GM23338 (cell line): ENCODE results near the gene SEL1L3. TPM values are rescaled to one million over a fixed set of nuclear protein-coding genes. Genes with fewer than 3 reads are reported as not detected.

ENCODE experiments used
- ATAC-seq: fragments of 200-7000 bp; cut with Tn5 transposase; 3 replicates; pipeline ENCODE4 v1.9.1; 2020
- DNase-seq: peaks from one replicate; pipeline ENCODE4 v3.0.0-alpha.2; 2015; ENCODE audit warnings: low spot score
- H2AFZ ChIP-seq: fragments of 200-600 bp; sonication (generic); 2 replicates; pipeline ENCODE4 v1.8.0; 2016; ENCODE audit warnings: antibody characterized with exemption, mild to moderate bottlenecking, moderate library complexity
- H3F3A ChIP-seq: fragments of 200-600 bp; sonication (generic); replicated peaks from 2 replicates; pipeline ENCODE4 v1.8.0; 2017; ENCODE audit warnings: antibody characterized with exemption, mixed run types, low read depth
- H3K27ac ChIP-seq: fragments of 200-600 bp; sonication (generic); 2 replicates; pipeline ENCODE4 v1.6.1; 2016; ENCODE audit warnings: low read depth
- H3K27me3 ChIP-seq: fragments of 200-600 bp; sonication (generic); 2 replicates; pipeline ENCODE4 v1.8.0; 2016; ENCODE audit warnings: mild to moderate bottlenecking, mixed run types, moderate library complexity; ENCODE audit not compliant: insufficient read depth
- H3K36me3 ChIP-seq: fragments of 200-600 bp; sonication (generic); 2 replicates; pipeline ENCODE4 v1.8.0; 2016; ENCODE audit warnings: mild to moderate bottlenecking; ENCODE audit not compliant: insufficient read depth
- H3K4me1 ChIP-seq: fragments of 200-600 bp; sonication (generic); 2 replicates; pipeline ENCODE4 v1.8.0; 2016; ENCODE audit warnings: mild to moderate bottlenecking, moderate library complexity; ENCODE audit not compliant: insufficient read depth
- H3K4me2 ChIP-seq: fragments of 200-600 bp; sonication (generic); 2 replicates; pipeline ENCODE4 v1.7.1; 2017; ENCODE audit warnings: mixed run types
- H3K4me3 ChIP-seq: fragments of 200-600 bp; sonication (generic); 2 replicates; pipeline ENCODE4 v1.6.1; 2016; ENCODE audit warnings: mixed run types
- H3K79me2 ChIP-seq: fragments of 200-600 bp; sonication (generic); replicated peaks from 2 replicates; pipeline ENCODE4 v1.8.0; 2017; ENCODE audit warnings: mild to moderate bottlenecking; ENCODE audit not compliant: insufficient read depth
- H3K9me2 ChIP-seq: fragments of 200-600 bp; sonication (generic); 2 replicates; pipeline ENCODE4 v1.8.0; 2017; ENCODE audit not compliant: insufficient read depth
- H4K20me1 ChIP-seq: fragments of 200-600 bp; sonication (generic); replicated peaks from 2 replicates; pipeline ENCODE4 v1.8.0; 2017; ENCODE audit warnings: mild to moderate bottlenecking; ENCODE audit not compliant: insufficient read depth
- H3K27ac Mint-ChIP-seq: 2 replicates; pipeline ENCODE4 v1.8.0; 2020; ENCODE audit warnings: inconsistent platforms, mild to moderate bottlenecking, moderate library complexity, mixed read lengths
- H3K27me3 Mint-ChIP-seq: 3 replicates; pipeline ENCODE4 v1.8.0; 2022; ENCODE audit warnings: low read depth, mild to moderate bottlenecking, moderate library complexity, mixed read lengths, inconsistent platforms; ENCODE audit not compliant: insufficient read depth, poor library complexity
- H3K36me3 Mint-ChIP-seq: 3 replicates; pipeline ENCODE4 v1.8.0; 2021; ENCODE audit warnings: low read depth, mild to moderate bottlenecking, inconsistent platforms, moderate library complexity, mixed read lengths
- H3K4me1 Mint-ChIP-seq: 3 replicates; pipeline ENCODE4 v1.8.0; 2020; ENCODE audit warnings: mild to moderate bottlenecking, inconsistent platforms, mixed read lengths
- H3K4me3 Mint-ChIP-seq: 3 replicates; pipeline ENCODE4 v1.8.0; 2021; ENCODE audit warnings: moderate library complexity, mild to moderate bottlenecking, inconsistent platforms, mixed read lengths
- H3K9me3 Mint-ChIP-seq: 3 replicates; pipeline ENCODE4 v1.8.0; 2020; ENCODE audit warnings: moderate library complexity, mild to moderate bottlenecking, inconsistent platforms, mixed read lengths
- CREB1 ChIP-seq: fragments of 250-450 bp; sonication (Bioruptor Pico); IDR thresholded peaks from 2 replicates; pipeline ENCODE4 v1.5.0; 2020; ENCODE audit warnings: low read depth, mild to moderate bottlenecking, moderate library complexity
- EZH2 ChIP-seq: fragments of 200-600 bp; sonication (generic); IDR thresholded peaks from one replicate; pipeline ENCODE4 v1.8.0; 2017; ENCODE audit warnings: antibody characterized with exemption, mild to moderate bottlenecking, low read depth; ENCODE audit not compliant: unreplicated experiment
- EZH2phosphoT487 ChIP-seq: fragments of 200-600 bp; sonication (generic); IDR thresholded peaks from one replicate; pipeline ENCODE4 v1.8.1; 2018; ENCODE audit warnings: antibody characterized with exemption; ENCODE audit not compliant: unreplicated experiment
- POLR2AphosphoS5 ChIP-seq: IDR thresholded peaks from 2 replicates; pipeline ENCODE4 v1.6.1; 2016; ENCODE audit warnings: antibody characterized with exemption, low read depth
- ZNF114 ChIP-seq: fragments of 250-450 bp; sonication (Bioruptor Pico); IDR thresholded peaks from 2 replicates; pipeline ENCODE4 v1.5.0; 2020; ENCODE audit warnings: mild to moderate bottlenecking, moderate library complexity
- long read RNA-seq: library from polyadenylated mRNA; unstranded; transcript quantifications from one replicate; pipeline ENCODE4 v2.0.0, GENCODE V29; 2020; ENCODE audit not compliant: unreplicated experiment
- polyA plus RNA-seq: library from polyadenylated mRNA; unstranded; fragments of >200 nt; fragmentation: Nextera tagmentation; extraction: Ambion mirVana; gene quantifications from 2 replicates; pipeline ENCODE4 v1.2.1, GENCODE V29; 2016
- total RNA-seq: library from RNA; depleted of rRNA; stranded (reverse); fragments of >200 nt; shearing (Covaris generic); gene quantifications from 2 replicates; pipeline ENCODE4 v1.2.3, GENCODE V29; 2014; rRNA removed
- TF ChIP-seq, protein P1 (sequence below): IDR thresholded peaks from one replicate; pipeline ENCODE4 v1.6.1; 2018; ENCODE audit warnings: antibody characterized with exemption; ENCODE audit not compliant: unreplicated experiment
- TF ChIP-seq, protein P2 (sequence below): fragments of 250-450 bp; sonication (Bioruptor Pico); IDR thresholded peaks from 2 replicates; pipeline ENCODE4 v1.5.0; 2020; ENCODE audit warnings: mild to moderate bottlenecking, moderate library complexity
- TF ChIP-seq, protein P3 (sequence below): IDR thresholded peaks from 2 replicates; pipeline ENCODE4 v1.6.1; 2016; ENCODE audit warnings: antibody characterized with exemption

The SEL1L3 gene
- total RNA-seq (61.7 and 65.8 TPM in 2 replicates), polyA plus RNA-seq (17.1 and 19.3 TPM in 2 replicates)
- long read RNA-seq, full-length matches to known transcripts, result 2 of 10 reads
- long read RNA-seq, partial matches to known transcripts, result 7 of 10 reads
- long read RNA-seq, other reads (novel, unspliced or antisense), result 1 of 10 reads

DNA sequence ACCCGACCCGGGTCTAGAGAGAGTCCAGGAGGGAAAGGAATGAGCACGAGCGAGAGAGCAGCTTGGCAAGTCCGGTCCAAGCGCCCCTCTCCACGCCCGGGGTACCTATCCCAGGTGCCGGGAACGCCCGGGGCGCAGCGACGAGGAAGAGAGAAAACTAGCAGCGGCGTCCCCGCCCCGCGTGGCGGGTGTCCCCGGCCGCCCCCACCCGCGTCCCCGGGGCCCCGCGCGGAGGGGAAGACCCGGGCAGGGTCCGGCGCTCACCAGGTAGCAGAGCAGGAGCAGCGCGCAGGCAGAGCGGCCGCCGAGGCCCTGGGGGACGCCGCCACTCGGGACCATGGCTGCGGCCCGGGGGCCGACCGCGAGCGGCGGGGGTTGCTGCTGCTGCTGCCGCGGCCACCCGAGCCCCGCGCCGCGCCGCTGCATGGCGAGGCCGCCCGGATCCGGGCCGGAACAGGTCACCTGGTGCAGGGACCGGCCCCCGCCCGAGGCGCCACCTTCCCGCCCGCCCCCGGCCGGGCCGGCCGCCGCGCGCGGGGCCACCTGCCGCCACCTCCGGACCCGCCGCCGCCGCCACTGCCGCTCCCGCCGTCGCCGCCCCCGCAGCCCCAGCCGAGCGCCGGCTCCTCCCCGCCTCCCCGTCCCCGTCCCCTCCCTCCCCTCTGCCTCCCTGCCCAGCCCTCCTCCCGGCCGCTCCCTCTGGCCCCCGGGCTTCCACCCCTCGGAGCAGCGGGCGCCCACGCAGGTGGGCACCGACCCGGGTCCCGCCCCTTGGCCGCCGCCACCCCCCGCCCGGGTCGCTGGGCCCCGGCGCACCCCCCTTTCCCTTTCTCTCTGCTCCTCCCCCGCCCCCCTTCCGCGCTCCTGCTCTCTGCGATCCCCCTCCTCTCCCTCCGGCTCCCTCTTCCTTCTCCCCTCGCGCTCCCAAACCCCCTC lies at the start of gene SEL1L3:
SEL1L3 (minus strand) TSS at position 578 of the 936 bp plus-strand sequence; CDS start at position 426, 152 bp downstream.
- Mint-ChIP-seq H3K9me3 (no peaks in the 10 kb centered on the region), H3K27me3 (peaks cover 14% of the 10 kb centered on the region), H3K27ac (peak within 1 kb of the TSS; percentile 82), H3K4me1 (peaks cover 39% of the 10 kb centered on the region), H3K4me3 (peak within 1 kb of the TSS; percentile 94), H3K36me3 (peaks cover 8% of the 10 kb centered on the region; the same call in 2 of the 3 replicates)
- peak; percentile 89 for DNase-seq
- Histone ChIP-seq H3K4me3 (peak within 1 kb of the TSS; percentile 95), H2AFZ (peak within 1 kb of the TSS; percentile 94), H3K4me2 (peak within 1 kb of the TSS; percentile 99), H3K9me2 (no peaks in the 10 kb centered on the region), H3K79me2 (peaks cover 44% of the 10 kb centered on the region), H3K4me1 (peaks cover 46% of the 10 kb centered on the region), H3K27ac (peak within 1 kb of the TSS; percentile 95), H3K27me3 (peaks cover 15% of the 10 kb centered on the region), H4K20me1 (peaks cover 4% of the 10 kb centered on the region; the same call in 1 of the 2 replicates), H3K36me3 (no peaks in the 10 kb centered on the region), H3F3A (peaks cover 7% of the 10 kb centered on the region; the same call in 1 of the 2 replicates)
- TF ChIP-seq POLR2AphosphoS5, result peak; percentile 19; the same call in 1 of the 2 replicates
- TF ChIP-seq, protein P1, sequence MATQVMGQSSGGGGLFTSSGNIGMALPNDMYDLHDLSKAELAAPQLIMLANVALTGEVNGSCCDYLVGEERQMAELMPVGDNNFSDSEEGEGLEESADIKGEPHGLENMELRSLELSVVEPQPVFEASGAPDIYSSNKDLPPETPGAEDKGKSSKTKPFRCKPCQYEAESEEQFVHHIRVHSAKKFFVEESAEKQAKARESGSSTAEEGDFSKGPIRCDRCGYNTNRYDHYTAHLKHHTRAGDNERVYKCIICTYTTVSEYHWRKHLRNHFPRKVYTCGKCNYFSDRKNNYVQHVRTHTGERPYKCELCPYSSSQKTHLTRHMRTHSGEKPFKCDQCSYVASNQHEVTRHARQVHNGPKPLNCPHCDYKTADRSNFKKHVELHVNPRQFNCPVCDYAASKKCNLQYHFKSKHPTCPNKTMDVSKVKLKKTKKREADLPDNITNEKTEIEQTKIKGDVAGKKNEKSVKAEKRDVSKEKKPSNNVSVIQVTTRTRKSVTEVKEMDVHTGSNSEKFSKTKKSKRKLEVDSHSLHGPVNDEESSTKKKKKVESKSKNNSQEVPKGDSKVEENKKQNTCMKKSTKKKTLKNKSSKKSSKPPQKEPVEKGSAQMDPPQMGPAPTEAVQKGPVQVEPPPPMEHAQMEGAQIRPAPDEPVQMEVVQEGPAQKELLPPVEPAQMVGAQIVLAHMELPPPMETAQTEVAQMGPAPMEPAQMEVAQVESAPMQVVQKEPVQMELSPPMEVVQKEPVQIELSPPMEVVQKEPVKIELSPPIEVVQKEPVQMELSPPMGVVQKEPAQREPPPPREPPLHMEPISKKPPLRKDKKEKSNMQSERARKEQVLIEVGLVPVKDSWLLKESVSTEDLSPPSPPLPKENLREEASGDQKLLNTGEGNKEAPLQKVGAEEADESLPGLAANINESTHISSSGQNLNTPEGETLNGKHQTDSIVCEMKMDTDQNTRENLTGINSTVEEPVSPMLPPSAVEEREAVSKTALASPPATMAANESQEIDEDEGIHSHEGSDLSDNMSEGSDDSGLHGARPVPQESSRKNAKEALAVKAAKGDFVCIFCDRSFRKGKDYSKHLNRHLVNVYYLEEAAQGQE, result no peak
- no peak for TF ChIP-seq EZH2
- TF ChIP-seq, protein P2, sequence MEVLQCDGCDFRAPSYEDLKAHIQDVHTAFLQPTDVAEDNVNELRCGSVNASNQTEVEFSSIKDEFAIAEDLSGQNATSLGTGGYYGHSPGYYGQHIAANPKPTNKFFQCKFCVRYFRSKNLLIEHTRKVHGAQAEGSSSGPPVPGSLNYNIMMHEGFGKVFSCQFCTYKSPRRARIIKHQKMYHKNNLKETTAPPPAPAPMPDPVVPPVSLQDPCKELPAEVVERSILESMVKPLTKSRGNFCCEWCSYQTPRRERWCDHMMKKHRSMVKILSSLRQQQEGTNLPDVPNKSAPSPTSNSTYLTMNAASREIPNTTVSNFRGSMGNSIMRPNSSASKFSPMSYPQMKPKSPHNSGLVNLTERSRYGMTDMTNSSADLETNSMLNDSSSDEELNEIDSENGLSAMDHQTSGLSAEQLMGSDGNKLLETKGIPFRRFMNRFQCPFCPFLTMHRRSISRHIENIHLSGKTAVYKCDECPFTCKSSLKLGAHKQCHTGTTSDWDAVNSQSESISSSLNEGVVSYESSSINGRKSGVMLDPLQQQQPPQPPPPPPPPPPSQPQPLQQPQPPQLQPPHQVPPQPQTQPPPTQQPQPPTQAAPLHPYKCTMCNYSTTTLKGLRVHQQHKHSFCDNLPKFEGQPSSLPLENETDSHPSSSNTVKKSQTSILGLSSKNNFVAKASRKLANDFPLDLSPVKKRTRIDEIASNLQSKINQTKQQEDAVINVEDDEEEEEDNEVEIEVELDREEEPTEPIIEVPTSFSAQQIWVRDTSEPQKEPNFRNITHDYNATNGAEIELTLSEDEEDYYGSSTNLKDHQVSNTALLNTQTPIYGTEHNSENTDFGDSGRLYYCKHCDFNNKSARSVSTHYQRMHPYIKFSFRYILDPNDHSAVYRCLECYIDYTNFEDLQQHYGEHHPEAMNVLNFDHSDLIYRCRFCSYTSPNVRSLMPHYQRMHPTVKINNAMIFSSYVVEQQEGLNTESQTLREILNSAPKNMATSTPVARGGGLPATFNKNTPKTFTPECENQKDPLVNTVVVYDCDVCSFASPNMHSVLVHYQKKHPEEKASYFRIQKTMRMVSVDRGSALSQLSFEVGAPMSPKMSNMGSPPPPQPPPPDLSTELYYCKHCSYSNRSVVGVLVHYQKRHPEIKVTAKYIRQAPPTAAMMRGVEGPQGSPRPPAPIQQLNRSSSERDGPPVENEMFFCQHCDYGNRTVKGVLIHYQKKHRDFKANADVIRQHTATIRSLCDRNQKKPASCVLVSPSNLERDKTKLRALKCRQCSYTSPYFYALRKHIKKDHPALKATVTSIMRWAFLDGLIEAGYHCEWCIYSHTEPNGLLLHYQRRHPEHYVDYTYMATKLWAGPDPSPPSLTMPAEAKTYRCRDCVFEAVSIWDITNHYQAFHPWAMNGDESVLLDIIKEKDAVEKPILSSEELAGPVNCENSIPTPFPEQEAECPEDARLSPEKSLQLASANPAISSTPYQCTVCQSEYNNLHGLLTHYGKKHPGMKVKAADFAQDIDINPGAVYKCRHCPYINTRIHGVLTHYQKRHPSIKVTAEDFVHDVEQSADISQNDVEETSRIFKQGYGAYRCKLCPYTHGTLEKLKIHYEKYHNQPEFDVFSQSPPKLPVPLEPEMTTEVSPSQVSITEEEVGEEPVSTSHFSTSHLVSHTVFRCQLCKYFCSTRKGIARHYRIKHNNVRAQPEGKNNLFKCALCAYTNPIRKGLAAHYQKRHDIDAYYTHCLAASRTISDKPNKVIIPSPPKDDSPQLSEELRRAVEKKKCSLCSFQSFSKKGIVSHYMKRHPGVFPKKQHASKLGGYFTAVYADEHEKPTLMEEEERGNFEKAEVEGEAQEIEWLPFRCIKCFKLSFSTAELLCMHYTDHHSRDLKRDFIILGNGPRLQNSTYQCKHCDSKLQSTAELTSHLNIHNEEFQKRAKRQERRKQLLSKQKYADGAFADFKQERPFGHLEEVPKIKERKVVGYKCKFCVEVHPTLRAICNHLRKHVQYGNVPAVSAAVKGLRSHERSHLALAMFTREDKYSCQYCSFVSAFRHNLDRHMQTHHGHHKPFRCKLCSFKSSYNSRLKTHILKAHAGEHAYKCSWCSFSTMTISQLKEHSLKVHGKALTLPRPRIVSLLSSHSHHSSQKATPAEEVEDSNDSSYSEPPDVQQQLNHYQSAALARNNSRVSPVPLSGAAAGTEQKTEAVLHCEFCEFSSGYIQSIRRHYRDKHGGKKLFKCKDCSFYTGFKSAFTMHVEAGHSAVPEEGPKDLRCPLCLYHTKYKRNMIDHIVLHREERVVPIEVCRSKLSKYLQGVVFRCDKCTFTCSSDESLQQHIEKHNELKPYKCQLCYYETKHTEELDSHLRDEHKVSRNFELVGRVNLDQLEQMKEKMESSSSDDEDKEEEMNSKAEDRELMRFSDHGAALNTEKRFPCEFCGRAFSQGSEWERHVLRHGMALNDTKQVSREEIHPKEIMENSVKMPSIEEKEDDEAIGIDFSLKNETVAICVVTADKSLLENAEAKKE, result no peak
- no peak for TF ChIP-seq EZH2phosphoT487
- no peak for TF ChIP-seq ZNF114
- no peak for TF ChIP-seq CREB1 (CRISPR knock-in tag)
- TF ChIP-seq, protein P3, sequence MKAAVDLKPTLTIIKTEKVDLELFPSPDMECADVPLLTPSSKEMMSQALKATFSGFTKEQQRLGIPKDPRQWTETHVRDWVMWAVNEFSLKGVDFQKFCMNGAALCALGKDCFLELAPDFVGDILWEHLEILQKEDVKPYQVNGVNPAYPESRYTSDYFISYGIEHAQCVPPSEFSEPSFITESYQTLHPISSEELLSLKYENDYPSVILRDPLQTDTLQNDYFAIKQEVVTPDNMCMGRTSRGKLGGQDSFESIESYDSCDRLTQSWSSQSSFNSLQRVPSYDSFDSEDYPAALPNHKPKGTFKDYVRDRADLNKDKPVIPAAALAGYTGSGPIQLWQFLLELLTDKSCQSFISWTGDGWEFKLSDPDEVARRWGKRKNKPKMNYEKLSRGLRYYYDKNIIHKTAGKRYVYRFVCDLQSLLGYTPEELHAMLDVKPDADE, result no peak
- ATAC-seq, result peak; percentile 42
